Measurements from ENCODE around the gene NR6A1. TPM values are rescaled to one million over a fixed set of nuclear protein-coding genes. Genes with fewer than 3 reads are reported as not detected.

Gene NR6A1
- total RNA-seq, 1 experiment from 2014 or later, result 164 TPM

DNA sequence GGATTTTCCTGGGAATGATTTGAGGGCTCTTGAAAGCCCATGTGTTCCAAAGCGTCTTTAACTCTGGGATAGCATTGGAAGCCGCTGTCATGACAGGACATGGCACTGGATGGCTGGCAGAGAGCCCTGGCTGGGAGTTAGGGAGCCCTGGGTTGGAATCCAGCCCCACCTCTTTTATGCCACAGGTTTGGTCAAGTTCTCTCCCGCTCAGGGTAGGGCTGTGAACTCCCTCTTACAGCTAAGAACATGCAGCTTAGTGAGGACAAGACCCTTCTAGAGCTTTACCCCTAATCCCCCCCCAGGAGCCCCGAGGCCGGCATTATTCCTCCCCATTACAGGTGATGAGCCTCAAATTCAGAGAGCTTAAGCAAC lies 43.0 kb upstream of the NR6A1 start (continued):
- TF ChIP-seq, protein P1, sequence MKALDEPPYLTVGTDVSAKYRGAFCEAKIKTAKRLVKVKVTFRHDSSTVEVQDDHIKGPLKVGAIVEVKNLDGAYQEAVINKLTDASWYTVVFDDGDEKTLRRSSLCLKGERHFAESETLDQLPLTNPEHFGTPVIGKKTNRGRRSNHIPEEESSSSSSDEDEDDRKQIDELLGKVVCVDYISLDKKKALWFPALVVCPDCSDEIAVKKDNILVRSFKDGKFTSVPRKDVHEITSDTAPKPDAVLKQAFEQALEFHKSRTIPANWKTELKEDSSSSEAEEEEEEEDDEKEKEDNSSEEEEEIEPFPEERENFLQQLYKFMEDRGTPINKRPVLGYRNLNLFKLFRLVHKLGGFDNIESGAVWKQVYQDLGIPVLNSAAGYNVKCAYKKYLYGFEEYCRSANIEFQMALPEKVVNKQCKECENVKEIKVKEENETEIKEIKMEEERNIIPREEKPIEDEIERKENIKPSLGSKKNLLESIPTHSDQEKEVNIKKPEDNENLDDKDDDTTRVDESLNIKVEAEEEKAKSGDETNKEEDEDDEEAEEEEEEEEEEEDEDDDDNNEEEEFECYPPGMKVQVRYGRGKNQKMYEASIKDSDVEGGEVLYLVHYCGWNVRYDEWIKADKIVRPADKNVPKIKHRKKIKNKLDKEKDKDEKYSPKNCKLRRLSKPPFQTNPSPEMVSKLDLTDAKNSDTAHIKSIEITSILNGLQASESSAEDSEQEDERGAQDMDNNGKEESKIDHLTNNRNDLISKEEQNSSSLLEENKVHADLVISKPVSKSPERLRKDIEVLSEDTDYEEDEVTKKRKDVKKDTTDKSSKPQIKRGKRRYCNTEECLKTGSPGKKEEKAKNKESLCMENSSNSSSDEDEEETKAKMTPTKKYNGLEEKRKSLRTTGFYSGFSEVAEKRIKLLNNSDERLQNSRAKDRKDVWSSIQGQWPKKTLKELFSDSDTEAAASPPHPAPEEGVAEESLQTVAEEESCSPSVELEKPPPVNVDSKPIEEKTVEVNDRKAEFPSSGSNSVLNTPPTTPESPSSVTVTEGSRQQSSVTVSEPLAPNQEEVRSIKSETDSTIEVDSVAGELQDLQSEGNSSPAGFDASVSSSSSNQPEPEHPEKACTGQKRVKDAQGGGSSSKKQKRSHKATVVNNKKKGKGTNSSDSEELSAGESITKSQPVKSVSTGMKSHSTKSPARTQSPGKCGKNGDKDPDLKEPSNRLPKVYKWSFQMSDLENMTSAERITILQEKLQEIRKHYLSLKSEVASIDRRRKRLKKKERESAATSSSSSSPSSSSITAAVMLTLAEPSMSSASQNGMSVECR (CRISPR knock-in tag; IDR thresholded peaks at IDR 0.05; ENCODE audit: borderline replicate concordance), result no peak
- TF ChIP-seq KAT7 (CRISPR knock-in tag; IDR thresholded peaks at IDR 0.05; ENCODE audit: borderline replicate concordance) (no peak), MYBL2 (CRISPR knock-in tag; IDR thresholded peaks at IDR 0.05) (no peak), ETV6 (CRISPR knock-in tag; IDR thresholded peaks at IDR 0.05) (no peak), ZNF671 (CRISPR knock-in tag; IDR thresholded peaks at IDR 0.05) (no peak), ZNF317 (CRISPR knock-in tag; IDR thresholded peaks at IDR 0.05; ENCODE audit: borderline replicate concordance, low read depth) (no peak), NFATC4 (CRISPR knock-in tag; IDR thresholded peaks at IDR 0.05) (no peak)

DNA sequence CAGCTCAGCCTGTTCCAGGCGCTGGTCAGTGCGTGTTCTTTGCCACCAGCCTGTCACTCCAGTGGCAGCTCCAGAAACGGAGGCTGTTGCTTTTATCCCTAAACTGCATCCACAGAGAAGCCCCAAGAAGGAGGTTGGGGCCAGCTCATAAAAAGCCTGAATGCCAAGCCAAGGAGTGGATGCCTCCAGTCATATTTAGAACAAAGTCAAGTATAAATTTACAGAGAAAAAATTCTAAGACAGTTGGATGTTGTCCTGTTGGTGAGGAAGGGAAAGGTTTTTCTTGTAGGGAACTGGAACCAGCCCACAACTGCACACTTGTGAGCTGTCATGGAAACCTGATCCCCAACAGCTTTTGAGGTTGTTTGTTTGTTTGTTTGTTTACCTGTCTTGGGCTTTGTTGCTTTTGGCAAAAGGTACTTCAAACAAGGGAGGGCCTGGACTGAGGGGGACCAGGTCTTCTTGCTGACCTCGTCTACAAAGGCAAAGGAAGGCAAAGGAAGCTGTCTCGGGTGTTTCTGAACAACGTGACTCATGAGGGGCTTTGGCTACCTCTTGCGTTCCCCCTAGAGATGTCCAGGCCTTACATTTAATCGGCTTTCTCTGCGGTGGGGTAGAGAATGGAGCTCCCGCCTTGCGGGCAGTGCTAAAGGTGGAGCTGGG lies 42.5 kb upstream of the NR6A1 start:
- ChIA-PET CTCF (interaction anchor here (0.6 to 10.1 kb wide), 10 partner anchors 12 to 43 kb away, joined by 3 to 147 read pairs (median 4); partner anchors contain the start of genes NR6A1, OLFML2A and WDR38), POLR2A (interaction anchor here (0.5 to 1.1 kb wide), 2 partner anchors 48 to 555 kb away, joined by 3 read pairs; partner anchors contain the start of genes ARPC5L and RPL35)
- peaks cover 31% of the 10 kb centered on the region for H3K4me1 Mint-ChIP-seq
- no peak overlapping the region for H3K4me3 Mint-ChIP-seq
- no peak for DNase-seq (ENCODE audit: low spot score)
- no peak for TF ChIP-seq JUN (CRISPR knock-in tag; IDR thresholded peaks at IDR 0.05)
- no peak for TF ChIP-seq TP53 (CRISPR knock-in tag; IDR thresholded peaks at IDR 0.05)
- TF ChIP-seq, protein P2, sequence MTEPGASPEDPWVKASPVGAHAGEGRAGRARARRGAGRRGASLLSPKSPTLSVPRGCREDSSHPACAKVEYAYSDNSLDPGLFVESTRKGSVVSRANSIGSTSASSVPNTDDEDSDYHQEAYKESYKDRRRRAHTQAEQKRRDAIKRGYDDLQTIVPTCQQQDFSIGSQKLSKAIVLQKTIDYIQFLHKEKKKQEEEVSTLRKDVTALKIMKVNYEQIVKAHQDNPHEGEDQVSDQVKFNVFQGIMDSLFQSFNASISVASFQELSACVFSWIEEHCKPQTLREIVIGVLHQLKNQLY (CRISPR knock-in tag; IDR thresholded peaks at IDR 0.05), result no peak
- no peak for TF ChIP-seq NFYB (CRISPR knock-in tag; conservative IDR thresholded peaks at IDR 0.05; ENCODE audit: low read depth)
- no peak for TF ChIP-seq MXD4 (CRISPR knock-in tag; IDR thresholded peaks at IDR 0.05; ENCODE audit: borderline replicate concordance)
- TF ChIP-seq, protein P3, sequence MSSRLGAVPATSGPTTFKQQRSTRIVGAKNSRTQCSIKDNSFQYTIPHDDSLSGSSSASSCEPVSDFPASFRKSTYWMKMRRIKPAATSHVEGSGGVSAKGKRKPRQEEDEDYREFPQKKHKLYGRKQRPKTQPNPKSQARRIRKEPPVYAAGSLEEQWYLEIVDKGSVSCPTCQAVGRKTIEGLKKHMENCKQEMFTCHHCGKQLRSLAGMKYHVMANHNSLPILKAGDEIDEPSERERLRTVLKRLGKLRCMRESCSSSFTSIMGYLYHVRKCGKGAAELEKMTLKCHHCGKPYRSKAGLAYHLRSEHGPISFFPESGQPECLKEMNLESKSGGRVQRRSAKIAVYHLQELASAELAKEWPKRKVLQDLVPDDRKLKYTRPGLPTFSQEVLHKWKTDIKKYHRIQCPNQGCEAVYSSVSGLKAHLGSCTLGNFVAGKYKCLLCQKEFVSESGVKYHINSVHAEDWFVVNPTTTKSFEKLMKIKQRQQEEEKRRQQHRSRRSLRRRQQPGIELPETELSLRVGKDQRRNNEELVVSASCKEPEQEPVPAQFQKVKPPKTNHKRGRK (CRISPR knock-in tag; IDR thresholded peaks at IDR 0.05; ENCODE audit: borderline replicate concordance), result no peak
- TF ChIP-seq NR1H2 (CRISPR knock-in tag; IDR thresholded peaks at IDR 0.05), result no peak
- TF ChIP-seq ZNF671 (CRISPR knock-in tag; IDR thresholded peaks at IDR 0.05), result no peak
- TF ChIP-seq, protein P1 (CRISPR knock-in tag; IDR thresholded peaks at IDR 0.05; ENCODE audit: borderline replicate concordance), result no peak
- no peak for TF ChIP-seq FOXK1 (CRISPR knock-in tag; IDR thresholded peaks at IDR 0.05)
- TF ChIP-seq NR2C2 (CRISPR knock-in tag; IDR thresholded peaks at IDR 0.05), result no peak
- ATAC-seq, result no peak
- H3K27ac Mint-ChIP-seq, result peak overlapping the region; percentile 13; the same call in 1 of the 2 replicates
- H3K27me3 Mint-ChIP-seq (ENCODE audit: low read depth), result no peaks in the 10 kb centered on the region
- H3K9me3 Mint-ChIP-seq, result no peaks in the 10 kb centered on the region
- no peaks in the 10 kb centered on the region for H3K36me3 Mint-ChIP-seq

Measured in WTC11 (cell line).